Lung (tissue), 12 donors: ENCODE data around the gene CKAP2L. TPM values are rescaled to one million over a fixed set of nuclear protein-coding genes. Genes with fewer than 3 reads are reported as not detected.

Experiments used
- ATAC-seq: fragments of 200-7000 bp; cut with Tn5 transposase; one replicate; pipeline ENCODE4 v1.9.1; 2020; ENCODE audit warnings: moderate number of reproducible peaks; ENCODE audit not compliant: insufficient read depth, low FRiP score
- DNase-seq, 3 donors: peaks; one replicate each; pipeline ENCODE4 v3.0.0-alpha.2; 2013 to 2017
- H3K27ac ChIP-seq, 2 donors: one replicate each; pipeline ENCODE4 v1.5.1; 2013; ENCODE audit warnings: mild to moderate bottlenecking in 2 of 2, moderate library complexity in 2 of 2, control low read depth in 1 of 2, inconsistent platforms in 1 of 2, low read depth in 1 of 2, low read length in 1 of 2
- H3K27me3 ChIP-seq, 3 donors: one replicate each; pipeline ENCODE4 v1.5.1; 2013; ENCODE audit warnings: low read length in 2 of 3; ENCODE audit not compliant: control insufficient read depth in 3 of 3, insufficient read depth in 3 of 3
- H3K36me3 ChIP-seq, 4 donors: one replicate each; pipeline ENCODE4 v1.5.1; 2013; ENCODE audit warnings: low read length in 4 of 4, mild to moderate bottlenecking in 1 of 4, moderate library complexity in 1 of 4; ENCODE audit not compliant: control insufficient read depth in 4 of 4, insufficient read depth in 4 of 4
- H3K4me1 ChIP-seq, 5 donors: one replicate each; pipeline ENCODE4 v1.5.1; 2013; ENCODE audit warnings: low read length in 5 of 5, mild to moderate bottlenecking in 2 of 5, moderate library complexity in 1 of 5; ENCODE audit not compliant: control insufficient read depth in 5 of 5, insufficient read depth in 5 of 5
- H3K4me3 ChIP-seq: one replicate; pipeline ENCODE4 v1.5.1; 2013; ENCODE audit warnings: mild to moderate bottlenecking, control low read depth, moderate library complexity
- H3K9ac ChIP-seq, 2 donors: one replicate each; pipeline ENCODE4 v1.5.1; 2013; ENCODE audit warnings: low read length in 2 of 2, control low read depth in 1 of 2; ENCODE audit not compliant: insufficient read depth in 1 of 2
- H3K9me3 ChIP-seq, 4 donors: one replicate each; pipeline ENCODE4 v1.5.1; 2013; ENCODE audit warnings: low read length in 3 of 4, mild to moderate bottlenecking in 1 of 4, moderate library complexity in 1 of 4; ENCODE audit not compliant: control insufficient read depth in 4 of 4, insufficient read depth in 3 of 4
- WGBS, 2 donors: extraction: QIAGEN DNeasy Blood & Tissue Kit; methylation state at CpG; one replicate each; pipeline ENCODE4 v1.1.7; 2013; 5-methylcytosine and 5-hydroxymethylcytosine counted together
- polyA plus RNA-seq, 2 donors: library from polyadenylated mRNA; stranded (reverse); fragments of 200-250 nt; gene quantifications; one replicate each; pipeline ENCODE4 v1.2.1, GENCODE V29; 2013
- total RNA-seq, 2 donors: library from RNA; depleted of rRNA in 1 of 2; stranded (reverse); fragments of >200 nt in 1 of 2; gene quantifications; one replicate each; pipeline ENCODE4 v1.2.1, GENCODE V29; 2014 to 2021
- TF ChIP-seq, protein P1 (sequence below): IDR thresholded peaks from 2 replicates; pipeline ENCODE4 v1.5.1; 2012; ENCODE audit warnings: mild to moderate bottlenecking; ENCODE audit errors: control extremely low read depth, extremely low read depth
- donor health status: control.
- donor health status: control.
- donor health status: Bipolar disorder and iron deficiency.
- donor health status: healthy.
- donor health status: DM: yes; HTN: yes; CAD: no.

CKAP2L gene
- total and polyA plus RNA-seq, 4 donors, result 0.48 to 4.0 (median 0.61) TPM

GRCh38 chr2:112784199-112785189 lies 20.1 kb upstream of the CKAP2L start, which contains the start of gene IL1A:
Gene IL1A (minus strand): TSS chr2:112784493. CDS start chr2:112783770, 723 bp downstream.
- Histone ChIP-seq H3K9ac (no peak within 1 kb of the TSS), H3K9me3 (no peaks in the 10 kb centered on the region), H3K4me1 (no peaks in the 10 kb centered on the region), H3K27ac (no peak within 1 kb of the TSS), H3K4me3 (no peak within 1 kb of the TSS), H3K27me3 (no peaks in the 10 kb centered on the region), H3K36me3 (no peaks in the 10 kb centered on the region)
- DNase-seq (no peak), ATAC-seq (no peak)
- TF ChIP-seq, protein P1, sequence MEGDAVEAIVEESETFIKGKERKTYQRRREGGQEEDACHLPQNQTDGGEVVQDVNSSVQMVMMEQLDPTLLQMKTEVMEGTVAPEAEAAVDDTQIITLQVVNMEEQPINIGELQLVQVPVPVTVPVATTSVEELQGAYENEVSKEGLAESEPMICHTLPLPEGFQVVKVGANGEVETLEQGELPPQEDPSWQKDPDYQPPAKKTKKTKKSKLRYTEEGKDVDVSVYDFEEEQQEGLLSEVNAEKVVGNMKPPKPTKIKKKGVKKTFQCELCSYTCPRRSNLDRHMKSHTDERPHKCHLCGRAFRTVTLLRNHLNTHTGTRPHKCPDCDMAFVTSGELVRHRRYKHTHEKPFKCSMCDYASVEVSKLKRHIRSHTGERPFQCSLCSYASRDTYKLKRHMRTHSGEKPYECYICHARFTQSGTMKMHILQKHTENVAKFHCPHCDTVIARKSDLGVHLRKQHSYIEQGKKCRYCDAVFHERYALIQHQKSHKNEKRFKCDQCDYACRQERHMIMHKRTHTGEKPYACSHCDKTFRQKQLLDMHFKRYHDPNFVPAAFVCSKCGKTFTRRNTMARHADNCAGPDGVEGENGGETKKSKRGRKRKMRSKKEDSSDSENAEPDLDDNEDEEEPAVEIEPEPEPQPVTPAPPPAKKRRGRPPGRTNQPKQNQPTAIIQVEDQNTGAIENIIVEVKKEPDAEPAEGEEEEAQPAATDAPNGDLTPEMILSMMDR, result no peak
- WGBS, 2 donors, result 50 to 53% methylated on average over 13 of the region's 13 CpGs

GRCh38 chr2:112783187-112783714 lies 18.8 kb upstream of the CKAP2L start:
- Histone ChIP-seq H3K9me3 (no peaks in the 10 kb centered on the region), H3K4me1 (no peaks in the 10 kb centered on the region), H3K9ac (no peak overlapping the region), H3K27me3 (no peaks in the 10 kb centered on the region), H3K36me3 (no peaks in the 10 kb centered on the region), H3K4me3 (no peak overlapping the region), H3K27ac (no peak overlapping the region)
- TF ChIP-seq, protein P1, result no peak
- 92 to 95% methylated on average over 3 of the region's 3 CpGs for WGBS, 2 donors
- DNase-seq (no peak), ATAC-seq (no peak)

- Histone ChIP-seq H3K9ac (no peak overlapping the region), H3K27me3 (no peaks in the 10 kb centered on the region), H3K9me3 (no peaks in the 10 kb centered on the region), H3K4me3 (no peak overlapping the region), H3K4me1 (no peaks in the 10 kb centered on the region), H3K27ac (no peak overlapping the region), H3K36me3 (no peaks in the 10 kb centered on the region)
- ATAC-seq (no peak), DNase-seq (no peak)
- TF ChIP-seq, protein P1, result no peak
- WGBS, 2 donors, result 77 to 87% methylated on average over 3 of the region's 3 CpGs
Measured at GRCh38 chr2:112782234-112782799, 17.9 kb upstream of the CKAP2L start.
